ENCODE results near the gene ZNF566. TPM values are rescaled to one million over a fixed set of nuclear protein-coding genes. Genes with fewer than 3 reads are reported as not detected.

ZNF566 gene
- total and polyA plus RNA-seq, 8 donors = 1.8 to 58.2 (median 5.1) TPM

- Histone ChIP-seq H3K4me1 (no peaks in the 10 kb centered on the region), H3K36me3 (peaks cover 33 to 98% (median 97%) of the 10 kb centered on the region in 4 donors), H3K27ac (no peak overlapping the region), H3K27me3 (no peaks in the 10 kb centered on the region), H3K9me3 (peaks cover 0 to 82% (median 41%) of the 10 kb centered on the region in 4 donors), H3K4me3 (no peak overlapping the region)
- TF ChIP-seq EP300 (IDR thresholded peaks at IDR 0.05) = no peak
- no peak for TF ChIP-seq POLR2AphosphoS5 (IDR thresholded peaks at IDR 0.05)
- TF ChIP-seq, protein P1, sequence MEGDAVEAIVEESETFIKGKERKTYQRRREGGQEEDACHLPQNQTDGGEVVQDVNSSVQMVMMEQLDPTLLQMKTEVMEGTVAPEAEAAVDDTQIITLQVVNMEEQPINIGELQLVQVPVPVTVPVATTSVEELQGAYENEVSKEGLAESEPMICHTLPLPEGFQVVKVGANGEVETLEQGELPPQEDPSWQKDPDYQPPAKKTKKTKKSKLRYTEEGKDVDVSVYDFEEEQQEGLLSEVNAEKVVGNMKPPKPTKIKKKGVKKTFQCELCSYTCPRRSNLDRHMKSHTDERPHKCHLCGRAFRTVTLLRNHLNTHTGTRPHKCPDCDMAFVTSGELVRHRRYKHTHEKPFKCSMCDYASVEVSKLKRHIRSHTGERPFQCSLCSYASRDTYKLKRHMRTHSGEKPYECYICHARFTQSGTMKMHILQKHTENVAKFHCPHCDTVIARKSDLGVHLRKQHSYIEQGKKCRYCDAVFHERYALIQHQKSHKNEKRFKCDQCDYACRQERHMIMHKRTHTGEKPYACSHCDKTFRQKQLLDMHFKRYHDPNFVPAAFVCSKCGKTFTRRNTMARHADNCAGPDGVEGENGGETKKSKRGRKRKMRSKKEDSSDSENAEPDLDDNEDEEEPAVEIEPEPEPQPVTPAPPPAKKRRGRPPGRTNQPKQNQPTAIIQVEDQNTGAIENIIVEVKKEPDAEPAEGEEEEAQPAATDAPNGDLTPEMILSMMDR (IDR thresholded peaks at IDR 0.05) = no peak
- no peak for TF ChIP-seq POLR2A (IDR thresholded peaks at IDR 0.05)
- intact Hi-C loops (cut with DNase I; ENCODE audit: low total_unique reads) = no loop called here
- 93 to 100% (median 95%) methylated on average over 3 of the region's 3 CpGs for WGBS, 5 donors
- no peak for DNase-seq
Observed at GRCh38 chr19:36404498-36404897, 84.9 kb downstream of the ZNF566 start.

- no peak overlapping the region for H3K4me3 ChIP-seq
- H3K27ac ChIP-seq = no peak overlapping the region
- intact Hi-C loops (cut with DNase I; ENCODE audit: low total_unique reads) = no loop called here
- H3K9me3 ChIP-seq = peaks cover 7 to 84% (median 50%) of the 10 kb centered on the region in 4 donors
- H3K27me3 ChIP-seq = no peaks in the 10 kb centered on the region
- TF ChIP-seq, protein P1 (IDR thresholded peaks at IDR 0.05) = no peak
- TF ChIP-seq POLR2A (IDR thresholded peaks at IDR 0.05) (no peak), POLR2AphosphoS5 (IDR thresholded peaks at IDR 0.05) (no peak), EP300 (IDR thresholded peaks at IDR 0.05) (no peak)
- 89 to 96% (median 93%) methylated on average over 7 of the region's 7 CpGs for WGBS, 5 donors
- H3K36me3 ChIP-seq = peaks cover 26 to 100% (median 93%) of the 10 kb centered on the region in 4 donors
- DNase-seq = no peak
- H3K4me1 ChIP-seq = no peaks in the 10 kb centered on the region
Observed at GRCh38 chr19:36401475-36401874, 87.9 kb downstream of the ZNF566 start.

GRCh38 chr19:36398571-36398970 lies 90.8 kb downstream of the ZNF566 start:
- Histone ChIP-seq H3K4me1 (no peaks in the 10 kb centered on the region), H3K27ac (no peak overlapping the region), H3K36me3 (peaks cover 10 to 100% (median 90%) of the 10 kb centered on the region in 4 donors), H3K27me3 (no peaks in the 10 kb centered on the region), H3K4me3 (no peak overlapping the region), H3K9me3 (peaks cover 21 to 95% (median 68%) of the 10 kb centered on the region in 4 donors)
- TF ChIP-seq POLR2AphosphoS5 (IDR thresholded peaks at IDR 0.05) (no peak), POLR2A (IDR thresholded peaks at IDR 0.05) (no peak), EP300 (IDR thresholded peaks at IDR 0.05) (no peak)
- TF ChIP-seq, protein P1 (IDR thresholded peaks at IDR 0.05) = no peak
- WGBS, 5 donors = 85 to 96% (median 90%) methylated on average over 3 of the region's 3 CpGs
- no peak for DNase-seq
- intact Hi-C loops (cut with DNase I; ENCODE audit: low total_unique reads) = no loop called here

Other genes starting within 250 kb of the ZNF566 start
- 1 to 10 TPM in 4 of 5 donors, under 1 TPM in 1; 0.29 to 9.2 (median 5.9) TPM for gene ZFP14, start 110.4 kb downstream of the ZNF566 start, total RNA-seq
- 1 to 10 TPM in 2 of 3 donors, under 1 TPM in 1; 0.68 to 2.0 (median 1.2) TPM for gene ZFP14, start 110.4 kb downstream of the ZNF566 start, polyA plus RNA-seq
- 1 to 10 TPM in 2 of 5 donors, under 1 TPM in 3; 0.29 to 7.3 (median 0.58) TPM for gene ZFP82, start 70.9 kb downstream of the ZNF566 start, total RNA-seq
- gene ZFP82, start 70.9 kb downstream of the ZNF566 start, polyA plus RNA-seq = 1 to 10 TPM; 1.1 to 1.5 (median 1.4) TPM
- gene ZNF260, start 38.7 kb upstream of the ZNF566 start, total RNA-seq = 10 to 100 TPM in 3 of 5 donors, 1 to 10 TPM in 2; 1.7 to 19.8 (median 11.3) TPM
- gene ZNF260, start 38.7 kb upstream of the ZNF566 start, polyA plus RNA-seq = 1 to 10 TPM; 2.5 to 3.6 (median 3.5) TPM
- 10 to 100 TPM in 2 of 5 donors, 1 to 10 TPM in 3; 1.4 to 25.2 (median 5.3) TPM for gene ZNF529, start 83.7 kb upstream of the ZNF566 start, total RNA-seq
- 1 to 10 TPM; 1.6 to 3.4 (median 2.9) TPM for gene ZNF529, start 83.7 kb upstream of the ZNF566 start, polyA plus RNA-seq
- gene ZNF382, start 115.8 kb upstream of the ZNF566 start, total RNA-seq = 10 to 100 TPM in 1 of 5 donors, 1 to 10 TPM in 2, under 1 TPM in 2; 0.29 to 14.0 (median 1.2) TPM
- 1 to 10 TPM in 1 of 3 donors, under 1 TPM in 1, not detected in 1; 0.63 to 1.3 TPM for gene ZNF382, start 115.8 kb upstream of the ZNF566 start, polyA plus RNA-seq
- gene ZNF461, start 177.3 kb upstream of the ZNF566 start, total RNA-seq = 10 to 100 TPM in 3 of 5 donors, 1 to 10 TPM in 1, not detected in 1; 4.5 to 24.6 (median 15.5) TPM
- gene ZNF461, start 177.3 kb upstream of the ZNF566 start, polyA plus RNA-seq = 1 to 10 TPM; 2.6 to 2.9 (median 2.9) TPM
- 10 to 100 TPM in 3 of 5 donors, 1 to 10 TPM in 1, under 1 TPM in 1; 0.58 to 37.9 (median 16.7) TPM for gene ZNF567, start 198.1 kb upstream of the ZNF566 start, total RNA-seq
- 1 to 10 TPM; 1.4 to 7.7 (median 3.2) TPM for gene ZNF567, start 198.1 kb upstream of the ZNF566 start, polyA plus RNA-seq